Dermis lymphatic vessel endothelial cell (primary cell): Measurements from ENCODE around the gene MRPS31. TPM values are rescaled to one million over a fixed set of nuclear protein-coding genes. Genes with fewer than 3 reads are reported as not detected.

Experiments used
- total RNA-seq: library from RNA; depleted of rRNA; stranded (reverse); fragments of >200 nt; gene quantifications from 2 replicates; pipeline ENCODE4 v1.2.1, GENCODE V29; 2014

The MRPS31 gene
- total RNA-seq, result 7.7 and 12.3 TPM in 2 replicates

DNA sequence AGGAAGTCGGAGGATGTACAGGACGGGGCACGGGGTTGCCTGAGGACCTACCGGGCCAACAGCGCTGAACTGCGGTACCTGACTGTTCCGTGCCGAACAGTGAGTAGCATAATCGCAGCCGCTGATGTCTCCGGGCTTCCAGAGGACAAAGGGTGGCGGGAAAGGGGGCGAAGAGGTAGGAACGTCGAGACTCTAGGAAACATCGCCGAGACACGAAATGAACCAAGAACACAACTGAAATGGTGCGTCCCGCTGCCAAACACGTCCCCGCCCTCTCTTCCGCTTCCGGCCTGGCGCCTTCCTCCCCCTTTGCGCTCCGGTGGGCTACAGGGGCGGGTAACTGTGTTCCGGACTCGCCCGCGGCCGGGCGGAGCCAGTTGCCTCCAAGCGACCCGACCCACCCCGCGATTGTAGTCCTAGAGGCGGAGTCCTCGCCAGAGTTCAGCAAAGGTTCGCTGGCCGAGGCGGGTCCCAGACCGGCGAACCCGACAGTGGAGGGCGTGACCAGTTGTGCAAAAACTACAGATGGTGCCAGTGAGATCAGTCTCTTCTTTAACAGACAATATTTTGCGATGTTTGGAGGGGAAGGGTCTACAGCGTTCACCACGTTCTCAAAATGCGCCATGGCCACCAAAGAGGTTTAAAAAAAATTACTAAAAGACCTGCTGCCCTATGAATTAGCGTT lies at the start of gene MRPS31:
TSS of gene MRPS31 (minus strand) at position 257 of the 685 bp plus-strand sequence. CDS start at position 203, 54 bp downstream.

DNA sequence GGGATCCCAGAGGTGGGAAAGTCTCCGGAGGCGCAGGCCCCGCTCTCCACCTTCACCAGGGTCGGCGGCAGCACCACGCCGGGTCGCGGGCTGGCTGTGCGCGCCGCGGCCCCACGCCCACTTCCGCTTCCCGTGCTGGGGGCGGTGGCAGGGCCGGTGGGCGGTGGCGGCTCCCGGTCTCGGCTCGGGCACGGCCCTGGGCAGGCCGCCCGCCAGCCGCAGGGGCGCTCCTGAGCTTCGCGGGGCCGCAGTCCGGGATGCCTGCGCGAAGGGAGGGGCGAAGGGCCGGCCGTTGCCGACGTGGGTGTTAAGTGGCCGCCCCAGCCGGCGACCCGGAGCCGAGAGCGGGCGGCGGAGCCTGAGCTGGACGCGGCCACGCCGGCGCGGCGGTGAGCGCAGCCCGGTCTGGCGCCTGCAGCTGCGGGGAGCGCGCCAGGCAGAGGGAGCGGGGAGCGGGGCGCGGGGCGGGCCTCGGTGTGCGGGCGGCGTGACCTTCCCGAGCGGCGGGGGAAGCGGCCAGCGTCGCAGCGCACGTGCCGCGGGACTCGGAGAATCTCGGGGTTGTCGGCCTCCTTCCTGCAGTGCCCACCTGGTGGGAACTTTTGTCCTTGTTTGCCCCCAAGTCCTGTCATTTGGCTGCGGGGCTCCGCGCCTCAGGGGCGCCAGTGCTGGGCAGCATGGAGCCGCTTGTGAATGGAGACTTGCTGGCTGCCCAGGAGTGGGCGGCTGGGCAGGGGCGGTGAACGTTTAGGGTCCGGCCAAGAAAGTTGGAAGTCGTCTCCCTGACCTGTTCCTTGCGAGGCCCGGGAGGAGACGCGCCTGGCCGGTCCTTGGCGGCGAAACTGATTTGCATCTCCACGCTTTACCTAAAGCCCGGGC lies 18.5 kb upstream of the MRPS31 start, which contains the start of gene SLC25A15:
TSS of gene SLC25A15 (plus strand) at position 337 of the 879 bp plus-strand sequence. CDS start 3,616 bp downstream, outside the sequence.

Other genes starting within 250 kb of the MRPS31 start
- 30.1 and 30.3 TPM in 2 replicates for gene FOXO1, start 104.5 kb downstream of the MRPS31 start, total RNA-seq
- gene SLC25A15, start 18.4 kb upstream of the MRPS31 start, total RNA-seq, result 13.6 and 20.2 TPM in 2 replicates
- gene ELF1, start 248.1 kb upstream of the MRPS31 start, total RNA-seq, result 131 and 151 TPM in 2 replicates